ENCODE measurements around the gene LMX1A.

The LMX1A gene

DNA sequence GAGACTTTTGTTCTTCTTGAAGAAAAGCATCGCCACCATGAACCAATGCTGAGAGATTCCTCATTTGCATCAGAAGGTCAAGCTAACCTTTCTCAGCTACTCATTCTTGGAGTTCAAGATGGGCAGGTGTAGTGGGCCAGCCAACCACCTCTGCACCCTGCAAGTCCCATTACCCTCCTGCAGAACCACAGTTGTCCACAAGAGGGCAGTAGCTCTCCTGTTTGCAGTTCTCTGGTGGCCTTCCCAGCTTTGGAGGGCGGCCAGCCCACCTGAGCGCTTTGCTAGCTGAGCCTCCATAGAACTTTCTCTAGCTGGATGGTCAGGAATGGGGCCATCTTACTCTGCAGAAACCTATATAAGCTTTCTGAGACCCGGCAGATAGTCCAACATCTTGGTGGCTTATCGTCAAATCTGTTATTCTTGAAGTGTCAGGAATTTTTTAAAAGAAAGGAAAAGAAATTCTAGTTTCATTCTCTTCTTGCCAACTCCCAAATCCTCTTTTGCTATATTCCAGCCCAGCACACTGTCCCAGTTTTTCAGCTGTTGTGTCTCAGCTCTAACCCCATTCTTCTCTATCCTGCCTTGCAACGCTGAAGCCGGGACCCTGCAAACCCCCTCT is 11.0 kb upstream of the LMX1A start:
- peak; percentile 55 for DNase-seq (ENCODE audit: low read depth)

DNA sequence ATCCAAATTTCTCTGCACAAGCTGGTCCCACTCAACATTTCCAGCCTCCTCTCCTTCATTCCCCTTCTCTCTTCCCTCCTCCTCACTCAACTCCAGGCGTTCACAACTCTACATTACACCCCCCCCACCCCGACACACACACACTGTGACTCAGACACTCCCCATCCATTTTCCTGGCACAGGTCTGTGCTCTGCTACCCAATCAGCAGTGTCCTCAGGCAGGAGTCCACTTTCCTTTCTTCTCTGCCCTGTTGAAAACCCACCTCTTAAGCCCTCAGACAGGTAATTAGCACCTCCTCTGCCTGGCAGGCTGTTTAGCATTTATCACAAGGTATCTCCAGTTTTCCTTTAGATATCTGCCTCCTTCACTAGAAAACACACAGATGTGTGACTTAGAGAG is 8.8 kb upstream of the LMX1A start:
- DNase-seq (ENCODE audit: low read depth) = no peak

DNA sequence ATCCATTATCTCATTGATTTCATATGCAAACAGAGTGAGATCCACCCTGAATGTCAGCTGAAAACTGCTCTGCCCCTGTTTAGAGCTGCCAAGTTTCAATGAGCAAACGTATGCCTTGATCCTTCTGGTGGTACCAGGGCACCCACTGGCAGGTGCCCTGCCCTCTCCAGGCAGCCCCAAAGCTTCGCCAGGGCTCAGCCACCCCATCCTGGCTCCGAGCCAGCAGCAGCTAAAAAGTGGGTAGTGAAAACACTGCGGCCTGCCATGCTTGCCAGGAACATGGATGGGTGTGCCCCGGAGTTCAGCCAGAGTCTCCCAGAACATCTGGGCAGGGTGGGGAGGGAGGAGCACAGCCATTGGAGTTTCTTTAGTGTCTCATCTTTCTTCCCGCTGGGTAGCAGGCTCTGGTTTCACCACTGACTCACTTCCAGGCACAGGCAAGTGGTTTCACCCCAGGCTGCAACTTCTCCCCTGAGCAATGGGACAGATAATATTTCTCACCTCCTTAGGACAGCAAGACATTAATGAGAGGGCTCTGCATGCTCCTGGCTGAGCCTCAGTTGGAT is 8.1 kb upstream of the LMX1A start:
- no peak for DNase-seq (ENCODE audit: low read depth)

DNA sequence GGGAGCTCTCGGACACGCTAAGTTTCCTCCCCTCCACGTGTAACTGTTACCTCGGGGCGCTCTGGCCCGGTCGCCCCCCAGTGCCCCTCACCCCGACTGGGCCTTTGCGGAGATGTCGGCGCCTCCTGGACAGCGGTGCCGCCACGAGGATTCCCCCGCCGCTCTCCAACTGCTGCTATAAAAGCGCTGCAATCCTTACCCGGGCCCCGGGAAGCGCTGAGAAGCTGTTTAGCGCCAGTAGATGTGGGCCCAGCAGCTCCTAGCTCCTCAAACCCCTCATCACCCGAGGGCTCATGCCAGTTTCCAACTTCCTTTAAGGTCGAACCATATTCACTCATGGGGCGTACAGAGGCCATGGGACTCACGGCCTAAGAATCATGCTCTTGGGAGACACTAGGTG is 361 bp upstream of the LMX1A start:
- DNase-seq (ENCODE audit: low read depth) = no peak

DNA sequence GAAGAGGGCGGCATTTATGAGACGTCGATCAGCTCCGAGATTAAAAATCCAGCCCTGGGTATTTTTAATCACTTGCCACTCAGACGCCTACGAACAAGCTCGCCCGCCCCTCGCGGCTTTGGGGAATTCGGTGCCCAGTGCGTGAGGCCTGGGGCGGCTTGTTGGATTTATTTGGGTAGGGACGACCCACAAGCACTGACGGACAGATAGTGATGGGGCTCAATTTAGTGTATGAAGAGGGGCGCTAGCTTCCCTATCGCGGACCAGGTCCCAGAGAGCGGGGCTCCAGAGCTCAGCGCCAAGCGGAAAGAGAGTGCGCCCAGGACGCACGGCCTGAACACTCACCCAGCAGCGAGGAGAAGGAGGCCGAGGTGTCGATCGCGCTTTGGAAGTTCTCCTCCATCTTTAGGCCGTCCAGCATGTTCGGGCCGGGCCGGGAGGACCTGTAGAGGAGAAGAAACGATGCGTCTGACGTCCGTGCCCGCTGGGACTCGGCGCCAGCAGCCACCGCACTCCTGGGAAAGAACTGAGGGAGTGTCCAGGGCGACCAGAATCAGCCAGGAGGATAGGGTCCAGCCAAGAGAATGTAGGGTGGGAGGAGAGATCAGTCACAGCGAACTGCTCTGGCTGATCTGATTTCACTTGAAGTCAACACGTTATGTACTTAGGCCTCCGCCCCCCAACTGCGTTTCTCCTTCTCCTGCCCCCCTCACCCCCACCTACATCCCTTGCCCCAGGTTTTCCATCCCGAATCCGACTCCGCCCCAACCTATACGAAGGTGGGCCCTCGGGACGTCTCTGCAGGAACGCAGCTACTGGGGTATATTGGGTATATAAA is 1.2 kb downstream of the LMX1A start:
- no peak for DNase-seq (ENCODE audit: low read depth)

DNA sequence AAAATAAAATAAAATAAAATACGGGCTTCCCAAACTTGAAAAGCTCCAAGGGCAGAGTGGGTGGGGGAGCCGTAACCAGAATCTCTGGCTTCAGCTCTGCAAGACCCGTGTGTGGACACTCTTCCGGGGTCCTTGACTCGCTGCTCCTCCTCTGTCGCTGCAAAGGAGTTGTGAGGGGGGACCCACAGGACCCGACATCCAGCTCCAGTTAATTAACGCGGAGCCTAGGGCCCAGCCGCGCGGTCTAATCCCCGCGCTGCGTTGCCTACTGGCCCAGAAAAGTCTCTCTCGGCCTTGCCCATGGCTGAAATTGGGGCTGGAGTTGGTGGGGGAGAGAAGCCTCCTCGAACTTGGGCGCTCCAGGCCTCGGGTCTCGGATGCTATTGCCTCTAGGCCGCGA is 1.8 kb downstream of the LMX1A start:
- no peak for DNase-seq (ENCODE audit: low read depth)

DNA sequence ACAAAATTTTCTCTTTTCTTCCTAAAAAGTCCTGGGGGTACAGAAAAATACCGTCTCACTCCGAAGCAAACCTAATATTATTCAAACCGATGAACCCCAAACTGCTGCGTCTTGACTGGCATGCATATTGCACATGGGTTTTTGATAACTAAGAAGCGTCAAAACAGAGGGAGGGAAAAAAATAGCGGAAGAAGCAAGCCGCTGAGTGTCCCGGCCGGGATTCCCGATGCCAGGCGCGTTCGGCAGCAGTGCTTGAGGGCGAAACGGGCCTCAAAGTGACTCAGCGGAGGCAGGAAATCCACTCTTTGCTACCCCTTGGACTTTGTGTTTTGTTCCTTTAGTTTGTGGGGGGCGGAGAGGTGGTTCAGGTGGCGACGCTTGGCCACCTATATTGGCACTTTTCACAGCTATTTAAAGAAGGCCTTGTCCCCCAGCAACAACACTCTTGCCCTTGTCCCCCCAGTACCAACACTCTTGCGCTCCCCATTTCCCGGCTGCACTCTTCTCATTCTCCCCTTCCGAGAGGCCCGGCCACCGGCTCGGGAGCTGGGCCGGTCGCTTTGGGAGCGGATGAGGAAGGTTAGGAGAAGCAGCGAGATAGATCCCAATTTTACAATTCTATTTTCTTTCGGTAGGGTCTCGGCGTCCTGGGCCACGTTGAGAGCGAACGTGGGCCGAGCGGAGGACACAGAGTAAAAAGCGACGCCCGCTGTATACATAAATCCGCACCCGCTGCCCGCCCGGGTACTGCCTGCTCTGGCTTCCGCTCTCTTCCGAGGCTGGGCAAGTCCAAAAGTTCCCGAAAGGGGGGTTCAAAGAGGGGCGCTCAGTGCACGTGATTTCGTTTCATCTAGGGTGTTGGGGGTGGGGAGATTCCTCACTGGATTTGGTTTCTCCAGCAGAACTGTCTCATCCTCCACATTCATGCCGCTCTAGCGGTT is 2.5 kb downstream of the LMX1A start:
- DNase-seq (ENCODE audit: low read depth) = no peak

DNA sequence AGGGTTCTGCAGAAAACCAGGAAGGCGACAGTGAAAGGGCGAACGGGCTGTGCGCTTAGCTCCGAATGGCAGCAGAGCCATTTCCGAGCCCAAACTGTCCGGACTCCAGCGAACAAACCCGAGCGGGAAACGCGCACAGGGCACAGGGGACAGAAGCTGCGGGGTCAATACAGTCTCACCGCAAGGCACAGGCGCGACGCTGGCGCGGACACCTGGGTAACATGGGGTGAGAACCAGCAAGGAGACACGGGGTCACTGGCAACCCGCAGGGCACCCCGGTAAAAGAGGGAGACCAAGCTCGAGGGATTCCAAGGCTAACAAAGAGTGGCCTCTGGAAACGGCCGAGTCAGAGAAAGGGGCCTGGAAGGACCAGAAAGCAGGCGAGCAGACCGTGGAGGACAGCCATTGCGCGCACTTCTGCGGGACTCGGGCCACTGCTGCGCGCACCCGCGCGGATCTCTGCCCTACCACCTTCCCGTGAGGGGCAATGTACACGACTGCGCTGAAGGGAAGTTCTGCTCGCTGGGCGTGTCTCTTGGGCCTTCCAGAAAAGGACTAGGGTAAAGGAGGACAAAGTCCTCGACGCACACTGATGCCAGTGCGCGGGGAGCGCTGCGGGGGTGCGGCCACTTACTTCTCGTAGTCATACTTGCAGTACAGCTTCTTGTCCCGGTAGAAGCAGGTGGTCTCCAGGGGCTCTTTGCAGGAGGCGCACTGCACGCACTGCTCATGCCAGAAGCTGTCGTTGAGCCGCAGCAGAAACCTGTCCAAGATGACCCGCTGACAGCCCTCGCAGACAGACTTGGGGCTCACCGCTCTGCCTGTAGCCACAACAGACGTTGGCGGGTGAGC is 3.8 kb downstream of the LMX1A start:
- no peak for DNase-seq (ENCODE audit: low read depth)

DNA sequence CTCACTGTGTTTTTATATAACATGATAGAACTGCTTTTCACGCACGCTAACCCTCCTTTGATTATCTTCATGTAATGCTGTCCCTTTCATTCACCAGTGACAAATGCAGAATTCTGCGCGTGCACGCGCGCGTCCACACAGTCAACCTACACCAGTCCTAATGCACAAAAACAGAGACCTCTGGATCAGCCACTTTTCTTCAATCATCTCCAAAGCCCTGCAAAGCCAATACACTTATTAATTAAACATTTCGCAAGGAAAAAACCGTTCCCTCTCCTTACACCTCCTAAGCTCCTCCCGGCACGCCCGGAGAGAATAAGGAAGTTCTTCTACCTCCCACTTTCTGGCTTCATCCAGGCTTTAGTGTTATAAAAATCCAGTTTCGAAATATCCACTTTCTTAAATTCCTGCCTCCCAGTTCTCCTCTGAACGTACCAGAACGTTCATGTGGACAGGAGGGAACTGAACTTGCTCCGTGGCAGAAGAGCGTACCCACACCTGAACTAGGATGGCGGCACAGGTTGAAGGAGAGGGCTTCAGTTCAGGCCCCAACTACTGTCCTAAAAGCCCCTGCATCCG is 4.6 kb downstream of the LMX1A start:
- DNase-seq (ENCODE audit: low read depth) = no peak

DNA sequence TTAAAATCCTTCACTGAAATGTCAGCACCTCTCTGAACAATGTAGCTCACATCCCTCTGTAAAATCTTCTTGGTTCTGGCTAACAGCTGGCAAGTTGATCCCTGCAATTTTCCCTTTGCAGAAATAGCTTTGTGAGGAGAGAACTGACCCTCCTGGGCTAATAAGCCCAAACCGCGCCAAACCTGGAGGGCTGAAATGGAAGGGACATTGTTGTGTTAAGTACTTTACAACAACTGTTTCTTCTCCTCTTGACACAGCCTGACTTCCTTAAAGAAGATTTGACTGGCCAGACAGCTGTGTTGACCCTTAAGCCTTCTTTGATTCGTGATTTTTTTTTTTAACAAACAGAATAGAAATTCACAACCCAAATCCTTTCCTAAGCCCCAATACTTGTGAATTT is 5.7 kb downstream of the LMX1A start:
- no peak for DNase-seq (ENCODE audit: low read depth)

DNA sequence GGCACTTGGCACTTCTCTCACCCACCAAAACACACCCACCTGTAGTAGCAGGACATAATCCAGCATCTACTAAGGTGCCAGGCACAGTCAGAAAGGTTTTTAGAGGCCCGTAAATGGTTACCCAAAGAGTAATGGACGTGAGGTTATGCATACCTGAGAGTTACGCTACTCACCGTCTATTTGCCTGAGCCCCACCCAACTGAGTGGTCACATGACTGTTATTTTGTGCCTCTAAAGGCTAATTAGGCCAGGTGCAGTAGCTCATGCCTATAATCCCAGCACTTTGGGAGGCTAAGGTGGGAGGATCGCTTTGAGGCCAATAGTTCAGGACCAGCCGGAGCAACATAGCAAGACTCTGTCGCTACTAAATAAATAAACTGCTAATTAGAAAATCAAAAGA is 11.0 kb downstream of the LMX1A start:
- no peak for DNase-seq (ENCODE audit: low read depth)

DNA sequence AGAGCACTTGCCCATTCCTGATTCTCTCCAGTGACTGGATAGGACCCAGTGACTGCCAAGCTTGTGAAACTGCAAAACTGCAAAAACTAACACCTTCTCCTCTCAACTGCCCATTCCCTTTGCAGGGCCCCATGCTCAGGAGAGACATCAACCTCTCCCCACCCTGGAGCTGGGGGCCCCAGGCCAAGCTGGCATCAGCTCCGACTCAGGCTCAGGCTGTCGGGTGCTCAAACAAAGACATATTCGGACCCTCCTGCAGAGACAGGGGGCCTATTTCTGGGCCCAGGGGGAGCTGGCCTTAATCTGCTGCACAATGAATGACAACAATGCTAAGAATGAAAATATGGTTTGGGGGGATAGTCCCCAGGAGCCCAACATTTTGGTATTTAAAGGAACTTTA is 11.8 kb downstream of the LMX1A start:
- no peak for DNase-seq (ENCODE audit: low read depth)

DNA sequence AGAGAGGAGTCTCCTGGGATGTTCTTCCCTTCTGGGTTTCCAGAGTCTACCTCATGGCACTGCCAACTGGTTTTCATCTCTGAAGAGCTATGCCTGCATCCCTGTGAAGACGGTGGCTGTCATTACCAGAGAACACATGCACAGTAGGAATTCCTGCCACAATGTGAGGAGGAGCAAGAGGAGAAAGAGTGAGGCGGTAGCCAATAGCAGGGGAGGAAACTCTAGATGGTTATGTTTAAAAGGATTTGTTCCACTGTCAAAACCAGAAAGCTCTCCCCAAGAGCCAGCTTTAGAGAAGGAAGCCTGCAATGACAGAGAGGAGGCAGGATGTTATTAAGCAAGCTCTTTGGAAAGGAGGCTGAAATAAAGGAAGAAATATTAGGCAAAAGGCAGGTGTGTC is 12.3 kb downstream of the LMX1A start:
- DNase-seq (ENCODE audit: low read depth) = no peak

DNA sequence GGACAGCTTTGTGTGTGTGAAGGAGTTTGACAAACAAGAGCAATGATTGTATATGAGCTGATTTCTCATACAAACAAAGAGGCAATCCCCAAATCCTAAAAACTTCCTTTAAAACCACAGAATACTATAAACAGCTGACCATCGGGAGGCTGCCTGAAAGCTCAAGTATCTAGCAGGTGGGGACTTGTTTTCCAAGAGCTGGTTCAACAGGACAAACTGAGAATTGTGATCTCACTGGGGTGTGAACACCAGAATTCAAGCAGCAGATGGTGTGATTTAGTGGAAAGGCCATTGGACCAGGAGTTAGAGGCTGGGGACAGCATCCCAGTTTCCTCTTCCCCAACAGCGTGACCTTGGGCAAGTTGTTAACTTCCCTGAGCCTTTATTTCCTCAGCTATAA is 13.9 kb downstream of the LMX1A start:
- DNase-seq (ENCODE audit: low read depth) = no peak

DNA sequence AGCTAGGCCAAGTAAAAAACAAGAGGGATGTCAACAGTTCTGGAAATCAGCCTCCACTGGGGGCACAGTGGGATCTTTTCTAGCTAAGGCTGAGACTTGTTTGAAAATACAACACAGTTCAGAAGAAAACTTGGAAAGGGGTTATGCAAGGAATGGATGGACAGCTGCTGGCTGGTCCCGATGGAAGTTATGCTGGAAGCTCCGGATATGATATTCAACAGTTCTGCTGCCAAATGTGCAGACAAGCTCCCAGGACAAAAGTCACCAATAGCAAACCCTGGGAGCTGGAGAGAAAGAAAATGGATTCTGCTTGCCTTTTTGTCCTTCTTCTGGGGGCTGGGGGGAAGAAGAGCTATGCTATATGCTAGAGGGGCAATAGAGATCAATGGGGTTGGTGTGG is 14.3 kb downstream of the LMX1A start:
- no peak for DNase-seq (ENCODE audit: low read depth)

DNA sequence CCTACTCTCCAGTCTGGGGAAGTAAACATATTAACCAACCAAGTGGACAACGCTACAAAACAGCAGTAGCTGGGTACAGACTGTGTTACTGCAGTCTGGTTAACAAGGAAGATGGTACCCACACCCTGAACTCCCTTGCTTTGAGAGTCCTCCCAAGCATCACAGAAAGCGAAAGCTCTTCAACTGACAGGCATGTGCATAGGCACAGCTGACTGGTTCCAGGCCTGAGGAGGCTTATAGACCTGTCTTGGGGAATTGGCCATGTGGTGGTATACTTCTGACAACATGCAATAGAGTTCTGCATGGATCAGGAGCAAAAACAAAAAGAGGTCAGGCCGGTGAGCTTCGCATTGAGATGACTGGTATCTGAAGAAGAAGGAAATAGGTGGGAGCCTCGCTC is 17.4 kb downstream of the LMX1A start:
- no peak for DNase-seq (ENCODE audit: low read depth)

DNA sequence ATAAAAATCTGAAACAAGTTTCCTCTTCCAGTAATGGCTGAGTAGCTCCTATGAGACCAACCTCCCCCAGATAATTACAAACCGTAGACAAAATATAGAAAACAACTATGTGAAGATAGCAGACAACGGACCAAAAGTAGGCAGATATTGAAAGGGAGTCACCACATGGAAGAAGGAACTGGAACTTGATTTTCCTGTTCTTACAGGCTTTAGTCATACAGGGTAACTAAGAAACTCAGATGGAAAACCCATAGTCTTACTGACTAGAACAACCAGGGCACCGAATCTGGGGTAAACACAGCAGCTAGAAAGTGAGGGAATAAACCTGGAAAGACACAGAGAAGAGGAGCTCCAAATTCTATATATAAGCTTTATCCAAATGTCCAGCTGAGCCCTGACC is 26.0 kb downstream of the LMX1A start:
- DNase-seq (ENCODE audit: low read depth) = no peak

DNA sequence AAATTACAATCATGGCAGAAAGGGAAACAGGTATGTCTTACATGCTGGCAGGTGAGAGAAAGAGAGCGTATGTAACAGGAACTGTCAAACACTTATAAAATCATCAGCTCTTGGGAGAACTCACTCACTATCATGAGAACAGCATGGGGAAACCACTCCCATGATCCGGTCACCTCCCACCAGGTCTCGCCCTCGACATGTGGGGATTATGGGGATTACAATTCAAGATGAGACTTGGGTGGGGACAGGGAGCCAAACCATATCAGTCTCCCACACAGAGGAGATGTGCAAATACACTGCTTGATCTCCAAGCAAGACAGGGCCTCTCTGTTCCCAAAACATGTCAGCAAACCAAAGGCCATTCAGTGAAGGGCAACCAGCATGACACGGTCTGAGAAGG is 27.4 kb downstream of the LMX1A start:
- no peak for DNase-seq (ENCODE audit: low read depth)

DNA sequence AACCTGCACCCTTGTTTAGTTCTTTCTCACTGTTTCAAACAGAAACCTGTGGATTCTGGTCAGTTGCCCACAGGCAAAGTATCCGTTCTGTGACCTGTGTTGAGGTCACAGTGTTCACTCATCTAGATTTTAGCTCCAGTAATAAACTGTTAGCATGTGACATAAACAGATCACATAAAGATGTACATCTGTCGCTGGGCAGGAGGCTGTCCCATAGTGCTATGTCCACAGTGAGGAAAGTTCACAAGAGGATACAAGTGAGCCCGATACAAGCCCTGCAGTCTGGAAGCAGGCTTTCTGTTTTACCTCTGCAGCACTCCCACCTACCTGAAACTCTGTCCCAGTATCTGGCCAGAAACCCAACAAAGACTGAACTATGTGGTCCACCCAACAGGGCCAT is 28.4 kb downstream of the LMX1A start:
- DNase-seq (ENCODE audit: low read depth) = no peak

DNA sequence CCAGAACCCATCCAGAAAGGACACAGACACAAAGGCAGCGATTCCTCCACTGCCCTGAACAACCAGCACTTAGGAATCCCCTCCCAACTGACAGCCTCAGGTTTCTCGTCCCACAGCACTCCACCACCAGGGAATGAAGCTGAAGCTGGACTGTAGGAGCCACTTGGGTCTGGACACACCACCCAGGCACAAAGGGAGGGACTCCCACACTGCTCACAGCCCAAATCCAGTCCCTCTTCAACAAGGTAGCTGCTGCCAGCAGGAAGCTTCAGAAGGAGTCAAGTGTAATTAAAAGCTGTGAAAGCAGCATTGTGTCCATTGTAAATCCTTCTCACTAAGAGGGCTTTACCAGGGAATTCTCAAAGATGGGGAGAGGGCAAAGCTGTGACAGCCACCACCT is 29.0 kb downstream of the LMX1A start:
- no peak for DNase-seq (ENCODE audit: low read depth)
